GM12878 (cell line): ENCODE results near the gene BTNL8. TPM values are rescaled to one million over a fixed set of nuclear protein-coding genes. Genes with fewer than 3 reads are reported as not detected.

ENCODE experiments used
- ATAC-seq: fragments of 200-7000 bp; cut with Tn5 transposase; 3 replicates; pipeline ENCODE4 v1.9.1; 2020; ENCODE audit warnings: mild to moderate bottlenecking, moderate library complexity
- BruUV-seq: library from RNA; stranded (reverse); fragments of 400-500 nt; replicated peaks from 2 replicates; lab custom pipeline; 2021; lab: Mats Ljungman, UMichigan
- CTCF ChIA-PET: fragments of 300-600 bp; sonication (Branson Sonifier 250); formaldehyde crosslinking; extraction: SDS; loops from one replicate; lab custom pipeline; 2021; ENCODE audit warnings: inconsistent platforms; lab: Yijun Ruan, JAX
- POLR2A ChIA-PET: fragments of 350-600 bp; formaldehyde crosslinking; extraction: SDS; loops from one replicate; lab custom pipeline; 2021; ENCODE audit warnings: inconsistent platforms; lab: Charles Lee
- RAD21 ChIA-PET: fragments of 300-600 bp; sonication (Branson Sonifier 250); formaldehyde crosslinking; loops from one replicate; lab custom pipeline; 2023; ENCODE audit warnings: antibody characterized with exemption; ENCODE audit not compliant: unreplicated experiment; lab: Charles Lee
- SMC1A ChIA-PET: fragments of 300-600 bp; sonication (Branson Sonifier 250); formaldehyde crosslinking; loops from one replicate; lab custom pipeline; 2023; ENCODE audit not compliant: unreplicated experiment, uncharacterized antibody; lab: Charles Lee
- DNase-seq: peaks from one replicate; pipeline ENCODE4 v3.0.0-alpha.2; 2011; ENCODE audit warnings: low read depth, low spot score
- FAIRE-seq: peaks from 3 replicates; lab custom pipeline; 2011; peaks lifted over from hg19 to GRCh38; lab: Jason Lieb, UNC
- H2AFZ ChIP-seq: 2 replicates; pipeline ENCODE4 v1.6.0; 2011; ENCODE audit warnings: low read depth, low read length, control low read depth; ENCODE audit not compliant: control insufficient read depth
- H3K27ac ChIP-seq: 2 replicates; pipeline ENCODE4 v1.5.1; 2011; ENCODE audit warnings: control low read depth; ENCODE audit not compliant: control insufficient read depth, insufficient read depth
- H3K27me3 ChIP-seq, 2 experiments: replicated peaks in 1 of 2; 2 replicates each; pipeline versions ENCODE4 v1.6.0 to v1.6.1; 2011; ENCODE audit warnings: low read length in 1 of 2; ENCODE audit not compliant: control insufficient read depth in 2 of 2, insufficient read depth in 2 of 2
- H3K36me3 ChIP-seq, 2 experiments: 2 replicates each; pipeline ENCODE4 v1.5.1; 2011; ENCODE audit warnings: low read length in 1 of 2; ENCODE audit not compliant: control insufficient read depth in 2 of 2, insufficient read depth in 2 of 2
- H3K4me1 ChIP-seq: 2 replicates; pipeline ENCODE4 v1.6.1; 2011; ENCODE audit warnings: mild to moderate bottlenecking, low read length, moderate library complexity, mixed read lengths; ENCODE audit not compliant: control insufficient read depth, insufficient read depth
- H3K4me2 ChIP-seq: 2 replicates; pipeline ENCODE4 v1.6.0; 2011; ENCODE audit warnings: control low read depth; ENCODE audit not compliant: control insufficient read depth, insufficient read depth
- H3K4me3 ChIP-seq: fragments of 200-600 bp; sonication (generic); 2 replicates; pipeline ENCODE4 v1.5.1; 2016
- H3K79me2 ChIP-seq: 2 replicates; pipeline ENCODE4 v1.6.0; 2011; ENCODE audit warnings: low read length; ENCODE audit not compliant: control insufficient read depth, insufficient read depth
- H3K9ac ChIP-seq: 2 replicates; pipeline ENCODE4 v1.8.0; 2011; ENCODE audit warnings: low read length, control low read depth, mixed read lengths; ENCODE audit not compliant: control insufficient read depth, insufficient read depth
- H3K9me3 ChIP-seq: replicated peaks from 3 replicates; pipeline ENCODE4 v1.5.1; 2011; ENCODE audit warnings: mild to moderate bottlenecking, low read length; ENCODE audit not compliant: control insufficient read depth, insufficient read depth
- H4K20me1 ChIP-seq: 2 replicates; pipeline ENCODE4 v1.6.0; 2011; ENCODE audit not compliant: control insufficient read depth, insufficient read depth
- CBX3 ChIP-seq: fragments of 200-600 bp; sonication (generic); IDR thresholded peaks from 2 replicates; pipeline ENCODE4 v1.6.1; 2016; ENCODE audit warnings: low read depth, borderline replicate concordance
- IKZF2 ChIP-seq, 2 experiments: fragments of 450-650 bp; IDR thresholded peaks; 2 replicates each; pipeline ENCODE4 v1.6.1; 2017; ENCODE audit warnings: mild to moderate bottlenecking in 2 of 2, moderate library complexity in 2 of 2
- NBN ChIP-seq: fragments of 450-650 bp; IDR thresholded peaks from 2 replicates; pipeline ENCODE4 v1.6.1; 2016
- SPI1 ChIP-seq: IDR thresholded peaks from 2 replicates; pipeline ENCODE4 v1.6.1; 2011; ENCODE audit warnings: low read depth, mild to moderate bottlenecking, low read length, moderate library complexity, borderline replicate concordance; ENCODE audit not compliant: insufficient read depth
- SRF ChIP-seq, 2 experiments: IDR thresholded peaks; 2 replicates each; pipeline ENCODE4 v1.6.1; 2011; ENCODE audit warnings: low read depth in 2 of 2, low read length in 2 of 2, mild to moderate bottlenecking in 1 of 2, moderate library complexity in 1 of 2
- SUZ12 ChIP-seq: fragments of 200-600 bp; sonication (generic); IDR thresholded peaks from one replicate; pipeline ENCODE4 v1.6.1; 2018; ENCODE audit warnings: antibody characterized with exemption, mild to moderate bottlenecking; ENCODE audit not compliant: unreplicated experiment
- TARDBP ChIP-seq: IDR thresholded peaks from 2 replicates; pipeline ENCODE4 v1.6.1; 2016; ENCODE audit warnings: borderline replicate concordance
- USF2 ChIP-seq: IDR thresholded peaks from 2 replicates; pipeline ENCODE4 v1.6.1; 2011; ENCODE audit warnings: low read depth, low read length, improper control_type of control experiment, borderline replicate concordance
- WGBS: methylation state at CpG from one replicate; pipeline ENCODE4 v1.1.6; 2016; ENCODE audit warnings: low lambda C conversion rate; ENCODE audit not compliant: insufficient replicate concordance, insufficient coverage; ENCODE audit errors: missing lambda C conversion rate; 5-methylcytosine and 5-hydroxymethylcytosine counted together
- in situ Hi-C: fragments of 300-500 bp; cut with MboI; formaldehyde crosslinking; loops from 9 replicates; pipeline ENCODE4 v1.14.3; 2018; ENCODE audit warnings: mixed read lengths
- intact Hi-C: fragments of 100-400 bp; cut with micrococcal nuclease; formaldehyde crosslinking; loops from one replicate; pipeline ENCODE4 v1.14.2; 2022; ENCODE audit not compliant: unreplicated experiment
- polyA plus RNA-seq, 11 experiments: library from polyadenylated mRNA; depleted of rRNA in 4 of 11; unstranded in 6 of 11; stranded (reverse) in 5 of 11; fragments of >200 nt; fragmentation: Nextera tagmentation in 4 of 11; fragmentation: Illumina TruSeq in 1 of 11; extraction: Ambion mirVana in 4 of 11; extraction: Trizol in 1 of 11; gene quantifications; 1 replicate in 1 of 11; 2 replicates in 10 of 11; pipeline versions ENCODE4 v1.2.1 to v1.2.3, GENCODE V29; 2011 to 2016; ENCODE audit warnings: inconsistent platforms in 2 of 11, missing spikeins in 2 of 11, low read depth in 1 of 11
- total RNA-seq, 4 experiments: library from RNA; depleted of rRNA in 3 of 4; stranded (reverse); fragments of >200 nt in 3 of 4; fragmentation: Illumina TruSeq in 1 of 4; extraction: Trizol in 1 of 4; gene quantifications; 2 replicates each; pipeline versions ENCODE4 v1.2.1 to v1.2.3, GENCODE V29; 2013 to 2021

Gene BTNL8
- total and polyA plus RNA-seq, 10 of the 15 experiments (the other 5 are each of a cell fraction or from before 2014, with no cell fraction given) = 0.13 to 3.4 (median 0.26) TPM; not detected in 2

- TF ChIP-seq USF2 = no peak
- TF ChIP-seq SPI1 = no peak
- TF ChIP-seq SUZ12 = no peak
- no peak for TF ChIP-seq TARDBP
- no peak for TF ChIP-seq CBX3
- TF ChIP-seq IKZF2 (IDR thresholded peaks at IDR 0.05) = no peak
- no peak for TF ChIP-seq SRF (IDR thresholded peaks at IDR 0.05; ENCODE audit: low read depth in 2 of 2, low read length in 2 of 2)
- TF ChIP-seq NBN = no peak
- no TSS peak for BruUV-seq
- no peak for FAIRE-seq
- H3K27ac ChIP-seq = no peak within 1 kb of the TSS
- no peaks in the 10 kb centered on the region; a peak in 1 of 4 replicates for H3K27me3 ChIP-seq
- in situ Hi-C loops = no loop called here
- POLR2A ChIA-PET = no interaction called here
- SMC1A ChIA-PET = no interaction called here
- ATAC-seq = no peak
- RAD21 ChIA-PET = no interaction called here
- H3K4me1 ChIP-seq = no peaks in the 10 kb centered on the region
- DNase-seq = no peak
- H3K4me2 ChIP-seq = no peak within 1 kb of the TSS
- H3K4me3 ChIP-seq = no peak within 1 kb of the TSS
- 94% methylated on average over 5 of the region's 5 CpGs for WGBS
- H3K79me2 ChIP-seq = no peaks in the 10 kb centered on the region
- H3K9me3 ChIP-seq = no peaks in the 10 kb centered on the region; the same call in 2 of the 3 replicates
- intact Hi-C loops = no loop called here
- no peak within 1 kb of the TSS for H2AFZ ChIP-seq
- H3K9ac ChIP-seq = no peak within 1 kb of the TSS
- CTCF ChIA-PET = interaction anchor here (1.3 kb wide), 1 partner anchor 13 kb away, joined by 5 read pairs; no protein-coding TSS in a partner anchor
- no peaks in the 10 kb centered on the region for H4K20me1 ChIP-seq
- no peaks in the 10 kb centered on the region for H3K36me3 ChIP-seq
Observed at GRCh38 chr5:180988592-180988991, 89.6 kb downstream of the BTNL8 start, which contains the start of gene BTNL3. BTNL3 (plus strand) TSS chr5:180988846; CDS start chr5:180989029, 183 bp downstream.
